Psoas muscle (tissue), 8 donors: ENCODE data around the gene ERC2. TPM values are rescaled to one million over a fixed set of nuclear protein-coding genes. Genes with fewer than 3 reads are reported as not detected.
"Not testable (repeated sequence)": the region's sequence is repeated elsewhere in the genome, so short reads cannot be mapped to it uniquely, and the experiment has no call there.

Source experiments
- ATAC-seq, 4 donors: fragments of 200-7000 bp; cut with Tn5 transposase; one replicate each; pipeline ENCODE4 v1.9.1; 2020; ENCODE audit warnings: moderate library complexity in 3 of 4, mild to moderate bottlenecking in 2 of 4
- DNase-seq, 2 donors: peaks; one replicate each; pipeline ENCODE4 v3.0.0-alpha.2; 2020
- H3K27ac ChIP-seq: fragments of 200-600 bp; one replicate; pipeline ENCODE4 v1.8.0; 2022
- H3K27me3 ChIP-seq, 3 donors: fragments of 200-600 bp in 1 of 3; one replicate each; pipeline versions ENCODE4 v1.6.1 to v1.8.0; 2013 to 2022; ENCODE audit warnings: low read length in 2 of 3, mild to moderate bottlenecking in 2 of 3, moderate library complexity in 1 of 3; ENCODE audit not compliant: insufficient read depth in 3 of 3
- H3K36me3 ChIP-seq, 2 donors: fragments of 200-600 bp in 1 of 2; one replicate each; pipeline versions ENCODE4 v1.6.1 to v1.8.0; 2013 to 2022; ENCODE audit warnings: low read depth in 1 of 2, mild to moderate bottlenecking in 1 of 2, moderate library complexity in 1 of 2; ENCODE audit not compliant: insufficient read depth in 1 of 2
- H3K4me1 ChIP-seq: fragments of 200-600 bp; one replicate; pipeline ENCODE4 v1.8.0; 2022
- H3K4me3 ChIP-seq: fragments of 200-600 bp; one replicate; pipeline ENCODE4 v1.8.0; 2022; ENCODE audit warnings: mild to moderate bottlenecking
- H3K9me3 ChIP-seq: fragments of 200-600 bp; one replicate; pipeline ENCODE4 v1.8.0; 2022
- CTCF ChIP-seq: fragments of 200-600 bp; IDR thresholded peaks from one replicate; pipeline ENCODE4 v1.8.0; 2022; ENCODE audit warnings: antibody characterized with exemption
- WGBS, 3 donors: extraction: QIAGEN DNeasy Blood & Tissue Kit; methylation state at CpG; one replicate each; pipeline versions ENCODE4 v1.1.6 to v1.1.7; 2013; 5-methylcytosine and 5-hydroxymethylcytosine counted together
- intact Hi-C, 2 donors: fragments of 100-400 bp; cut with DNase I; formaldehyde crosslinking; loops; one replicate each; pipeline versions ENCODE4 v1.11.0 to v1.14.2; 2022
- polyA plus RNA-seq, 3 donors: library from polyadenylated mRNA; stranded (reverse); fragments of 200-250 nt; gene quantifications; one replicate each; pipeline ENCODE4 v1.2.3, GENCODE V29; 2013
- total RNA-seq, 4 donors: library from RNA; stranded (reverse); fragmentation: NEBNext Ultra II Directional in 2 of 4; extraction: Animal tissue kit (Norgen Biotek cat#: 25700) in 2 of 4; gene quantifications; one replicate each; pipeline versions ENCODE4 v1.2.1 to v1.2.4, GENCODE V29; 2021 to 2023
- donor health status: healthy with polysubstance abuse.
- donor health status: DM: no; HTN: no; CAD: no; lungs with moderate emphysema.
- donor health status: Bipolar disorder and iron deficiency.
- donor health status: healthy.
- donor health status: DM: yes; HTN: yes; CAD: no.
- donor health status: DM: no; HTN: no; CAD: no.
- donor health status: DM: no; HTN: no; CAD: no.
- donor health status: DM: yes; HTN: yes; CAD: no.

The ERC2 gene
- total and polyA plus RNA-seq, 7 donors, result 0.04 to 0.15 TPM; not detected in 5

GRCh38 chr3:56081246-56081645 is 387.0 kb downstream of the ERC2 start:
- no peaks in the 10 kb centered on the region for H3K36me3 ChIP-seq
- ATAC-seq (no peak), DNase-seq (no peak)
- H3K27ac ChIP-seq, result no peak overlapping the region
- intact Hi-C loops, result no loop called here
- 33 to 56% (median 41%) methylated on average over 2 of the region's 2 CpGs for WGBS, 3 donors
- no peaks in the 10 kb centered on the region for H3K9me3 ChIP-seq
- H3K4me3 ChIP-seq, result no peak overlapping the region
- peaks cover 0 to 3% (median 0%) of the 10 kb centered on the region in 3 donors for H3K27me3 ChIP-seq
- no peaks in the 10 kb centered on the region for H3K4me1 ChIP-seq
- no peak for TF ChIP-seq CTCF

DNA sequence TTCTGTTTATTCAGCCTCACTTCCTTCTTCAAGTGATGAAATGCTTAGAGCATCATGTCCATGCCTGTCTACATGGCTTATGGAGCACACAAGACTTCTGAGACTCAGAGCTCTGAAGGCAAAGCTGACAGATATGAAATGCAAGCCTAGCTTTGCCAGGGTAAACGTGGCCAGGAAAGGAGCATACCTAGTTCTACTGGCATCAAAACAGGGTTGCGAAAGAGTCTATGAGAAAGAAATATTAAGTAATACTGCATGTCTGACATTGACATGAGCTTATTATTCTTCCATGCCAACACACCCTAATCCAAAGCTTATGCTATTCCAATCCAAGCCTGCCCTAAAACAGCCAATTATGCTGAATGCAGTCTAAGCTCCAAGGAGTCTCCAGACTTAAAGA is 391.5 kb downstream of the ERC2 start:
- no peaks in the 10 kb centered on the region for H3K27me3 ChIP-seq
- H3K9me3 ChIP-seq, result no peaks in the 10 kb centered on the region
- DNase-seq, result no peak
- intact Hi-C loops, result no loop called here
- TF ChIP-seq CTCF, result no peak
- no peaks in the 10 kb centered on the region for H3K36me3 ChIP-seq
- H3K4me1 ChIP-seq, result no peaks in the 10 kb centered on the region
- H3K27ac ChIP-seq, result no peak overlapping the region
- WGBS, 3 donors, result 46 to 55% (median 47%) methylated on average over 2 of the region's 2 CpGs
- H3K4me3 ChIP-seq, result no peak overlapping the region
- ATAC-seq, result peak in 2 of 4 donors; percentile 81 to 84

DNA sequence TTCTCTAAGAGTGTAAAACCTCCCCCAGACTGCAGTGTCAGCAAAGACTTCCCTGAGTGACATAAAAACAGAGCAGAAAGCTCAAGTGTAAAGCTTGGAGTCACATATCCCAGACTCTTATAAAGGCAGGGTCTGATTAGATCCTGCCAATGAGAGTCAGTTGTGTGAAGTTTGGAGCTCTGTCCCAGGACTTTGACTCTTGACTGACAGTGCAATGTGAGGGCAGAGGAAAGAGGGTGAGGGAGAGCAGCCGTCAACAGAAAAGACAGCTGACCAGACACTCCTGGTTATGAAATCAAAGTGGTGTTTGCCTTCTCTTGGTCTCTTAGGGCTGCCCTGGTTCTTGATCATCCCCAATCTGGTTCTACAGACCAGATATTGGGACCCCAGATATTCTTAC is 393.2 kb downstream of the ERC2 start:
- no peaks in the 10 kb centered on the region for H3K36me3 ChIP-seq
- WGBS, 3 donors, result 8 to 39% (median 13%) methylated on average over 1 of the region's 1 CpG
- H3K4me1 ChIP-seq, result no peaks in the 10 kb centered on the region
- no peak overlapping the region for H3K4me3 ChIP-seq
- DNase-seq, result no peak
- H3K27me3 ChIP-seq, result no peaks in the 10 kb centered on the region
- peak in 2 of 4 donors; percentile 82 to 88 for ATAC-seq
- TF ChIP-seq CTCF, result no peak
- intact Hi-C loops, result no loop called here
- H3K27ac ChIP-seq, result no peak overlapping the region
- H3K9me3 ChIP-seq, result no peaks in the 10 kb centered on the region

GRCh38 chr3:56069766-56070165 is 398.5 kb downstream of the ERC2 start:
- H3K27ac ChIP-seq, result no peak overlapping the region
- H3K4me1 ChIP-seq, result no peaks in the 10 kb centered on the region
- peaks cover 0 to 1% (median 0%) of the 10 kb centered on the region in 3 donors for H3K27me3 ChIP-seq
- DNase-seq (no peak), ATAC-seq (no peak)
- H3K4me3 ChIP-seq, result no peak overlapping the region
- TF ChIP-seq CTCF, result no peak
- peaks cover 5% of the 10 kb centered on the region for H3K9me3 ChIP-seq
- intact Hi-C loops, result no loop called here
- no peaks in the 10 kb centered on the region for H3K36me3 ChIP-seq

DNA sequence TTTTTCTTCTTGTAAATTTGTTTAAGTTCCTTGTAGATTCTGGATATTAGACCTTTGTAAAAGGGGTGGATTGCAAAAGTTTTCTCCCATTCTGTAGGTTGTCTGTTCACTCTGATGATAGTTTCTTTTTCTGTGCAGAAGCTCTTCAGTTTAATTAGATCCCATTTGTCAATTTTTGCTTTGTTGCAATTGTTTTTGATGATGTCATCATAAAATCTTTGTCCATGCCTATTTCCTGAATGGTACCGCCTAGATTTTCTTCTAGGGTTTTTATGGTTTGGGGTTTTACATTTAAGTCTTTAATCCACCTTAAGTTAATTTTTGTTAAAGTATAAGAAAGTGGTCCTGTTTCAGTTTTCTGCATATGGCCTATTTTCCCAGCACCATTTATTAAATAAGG is 401.9 kb downstream of the ERC2 start:
- 93 to 100% (median 95%) methylated on average over 1 of the region's 1 CpG for WGBS, 3 donors
- H3K4me1 ChIP-seq, H3K9me3 ChIP-seq, H3K4me3 ChIP-seq, H3K36me3 ChIP-seq, ATAC-seq, H3K27me3 ChIP-seq, DNase-seq, H3K27ac ChIP-seq, intact Hi-C loops: not testable (repeated sequence)
